PFSK-1 (cell line): ENCODE measurements around the gene PAFAH2.

Experiments used
- FOXP2 ChIP-seq: optimal IDR thresholded peaks from 2 replicates; pipeline ENCODE3; 2011; ENCODE audit warnings: borderline replicate concordance, control low read depth, inconsistent platforms; ENCODE audit not compliant: insufficient read depth; ENCODE audit errors: extremely low read length, extremely low read depth
- POLR2AphosphoS5 ChIP-seq: IDR thresholded peaks from 2 replicates; pipeline ENCODE4 v1.6.1; 2012; ENCODE audit warnings: low read depth, mild to moderate bottlenecking, control low read depth, low read length, moderate library complexity
- SIN3A ChIP-seq: IDR thresholded peaks from 2 replicates; pipeline ENCODE4 v1.6.1; 2012; ENCODE audit warnings: mild to moderate bottlenecking, low read length, moderate library complexity, borderline replicate concordance; ENCODE audit not compliant: insufficient read depth
- TAF1 ChIP-seq: IDR thresholded peaks from 2 replicates; pipeline ENCODE4 v1.6.1; 2012; ENCODE audit warnings: low read length, control low read depth, borderline replicate concordance; ENCODE audit not compliant: insufficient read depth
- TF ChIP-seq, protein P1 (sequence below), 2 experiments: IDR thresholded peaks; 2 replicates each; pipeline versions ENCODE4 v1.6.1 to v1.8.0; 2011 to 2012; ENCODE audit warnings: low read depth in 2 of 2, low read length in 2 of 2, control low read depth in 1 of 2, inconsistent platforms in 1 of 2, mild to moderate bottlenecking in 1 of 2, moderate library complexity in 1 of 2; ENCODE audit not compliant: insufficient read depth in 1 of 2

The PAFAH2 gene

DNA sequence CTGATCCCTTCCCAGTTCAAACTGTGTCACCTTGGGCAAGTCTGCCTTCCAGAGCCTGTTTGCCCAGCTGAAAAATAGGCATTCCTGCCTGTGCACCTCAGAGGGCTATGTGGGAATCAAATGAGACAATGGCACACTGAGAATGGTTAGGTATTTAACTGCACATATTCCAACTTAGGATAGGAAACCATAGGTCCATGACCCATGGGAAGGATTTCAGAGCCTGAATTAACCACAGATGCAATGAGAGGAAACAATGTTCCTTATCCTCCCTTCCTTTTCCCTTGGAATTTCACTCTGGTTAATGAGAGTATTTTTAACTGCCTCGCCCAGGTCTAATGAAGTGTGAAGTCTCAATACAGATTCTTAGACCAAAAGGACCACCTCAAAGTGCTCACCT, 12.7 kb downstream of the PAFAH2 start:
- TF ChIP-seq, protein P1, sequence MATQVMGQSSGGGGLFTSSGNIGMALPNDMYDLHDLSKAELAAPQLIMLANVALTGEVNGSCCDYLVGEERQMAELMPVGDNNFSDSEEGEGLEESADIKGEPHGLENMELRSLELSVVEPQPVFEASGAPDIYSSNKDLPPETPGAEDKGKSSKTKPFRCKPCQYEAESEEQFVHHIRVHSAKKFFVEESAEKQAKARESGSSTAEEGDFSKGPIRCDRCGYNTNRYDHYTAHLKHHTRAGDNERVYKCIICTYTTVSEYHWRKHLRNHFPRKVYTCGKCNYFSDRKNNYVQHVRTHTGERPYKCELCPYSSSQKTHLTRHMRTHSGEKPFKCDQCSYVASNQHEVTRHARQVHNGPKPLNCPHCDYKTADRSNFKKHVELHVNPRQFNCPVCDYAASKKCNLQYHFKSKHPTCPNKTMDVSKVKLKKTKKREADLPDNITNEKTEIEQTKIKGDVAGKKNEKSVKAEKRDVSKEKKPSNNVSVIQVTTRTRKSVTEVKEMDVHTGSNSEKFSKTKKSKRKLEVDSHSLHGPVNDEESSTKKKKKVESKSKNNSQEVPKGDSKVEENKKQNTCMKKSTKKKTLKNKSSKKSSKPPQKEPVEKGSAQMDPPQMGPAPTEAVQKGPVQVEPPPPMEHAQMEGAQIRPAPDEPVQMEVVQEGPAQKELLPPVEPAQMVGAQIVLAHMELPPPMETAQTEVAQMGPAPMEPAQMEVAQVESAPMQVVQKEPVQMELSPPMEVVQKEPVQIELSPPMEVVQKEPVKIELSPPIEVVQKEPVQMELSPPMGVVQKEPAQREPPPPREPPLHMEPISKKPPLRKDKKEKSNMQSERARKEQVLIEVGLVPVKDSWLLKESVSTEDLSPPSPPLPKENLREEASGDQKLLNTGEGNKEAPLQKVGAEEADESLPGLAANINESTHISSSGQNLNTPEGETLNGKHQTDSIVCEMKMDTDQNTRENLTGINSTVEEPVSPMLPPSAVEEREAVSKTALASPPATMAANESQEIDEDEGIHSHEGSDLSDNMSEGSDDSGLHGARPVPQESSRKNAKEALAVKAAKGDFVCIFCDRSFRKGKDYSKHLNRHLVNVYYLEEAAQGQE (IDR thresholded peaks at IDR 0.05; ENCODE audit: insufficient read depth in 1 of 2, low read depth in 2 of 2, low read length in 2 of 2): no peak
- TF ChIP-seq POLR2AphosphoS5 (no peak), TAF1 (no peak), SIN3A (no peak)

DNA sequence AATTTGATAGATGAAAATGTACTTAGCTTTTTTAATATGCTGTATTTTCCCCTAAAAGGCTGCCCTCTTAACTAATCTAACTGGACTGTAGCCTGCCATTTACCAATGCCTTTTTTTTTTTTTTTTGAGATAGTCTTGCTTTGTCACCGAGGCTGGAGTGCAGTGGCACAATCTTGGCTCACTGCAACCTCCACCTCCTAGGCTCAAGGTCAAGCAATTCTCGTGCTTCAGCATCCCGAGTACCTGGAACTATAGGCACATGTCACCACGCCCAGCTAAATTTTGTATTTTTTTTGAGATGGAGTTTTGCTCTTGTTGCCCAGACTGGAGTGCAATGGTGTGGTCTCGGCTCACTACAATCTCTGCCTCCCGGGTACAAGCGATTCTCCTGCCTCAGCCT, 18.7 kb downstream of the PAFAH2 start:
- TF ChIP-seq, protein P1 (IDR thresholded peaks at IDR 0.05; ENCODE audit: insufficient read depth in 1 of 2, low read depth in 2 of 2, low read length in 2 of 2): no peak
- TF ChIP-seq TAF1 (no peak), SIN3A (no peak), FOXP2 (no peak)

DNA sequence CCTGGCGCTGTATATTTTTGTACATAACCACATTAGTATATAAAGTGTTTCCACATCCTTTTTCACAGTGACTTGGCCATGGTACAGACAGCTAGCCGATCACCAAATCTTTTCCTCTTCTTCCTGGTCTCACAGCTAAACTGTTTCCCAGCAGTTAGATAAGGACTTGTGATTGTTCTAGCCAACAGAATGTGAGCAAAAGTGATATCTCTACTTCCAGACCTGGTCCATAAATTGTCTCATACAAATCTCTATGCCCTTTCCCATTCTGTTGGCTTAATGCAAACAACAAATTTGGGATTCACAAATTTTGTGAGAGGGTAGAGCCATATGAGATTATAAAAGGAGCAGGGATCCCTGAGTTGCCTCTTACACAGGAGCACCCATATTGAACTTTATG, 19.5 kb downstream of the PAFAH2 start:
- TF ChIP-seq, protein P1 (IDR thresholded peaks at IDR 0.05; ENCODE audit: insufficient read depth in 1 of 2, low read depth in 2 of 2, low read length in 2 of 2): no peak
- TF ChIP-seq SIN3A (no peak), TAF1 (no peak), FOXP2 (no peak), POLR2AphosphoS5 (no peak)

DNA sequence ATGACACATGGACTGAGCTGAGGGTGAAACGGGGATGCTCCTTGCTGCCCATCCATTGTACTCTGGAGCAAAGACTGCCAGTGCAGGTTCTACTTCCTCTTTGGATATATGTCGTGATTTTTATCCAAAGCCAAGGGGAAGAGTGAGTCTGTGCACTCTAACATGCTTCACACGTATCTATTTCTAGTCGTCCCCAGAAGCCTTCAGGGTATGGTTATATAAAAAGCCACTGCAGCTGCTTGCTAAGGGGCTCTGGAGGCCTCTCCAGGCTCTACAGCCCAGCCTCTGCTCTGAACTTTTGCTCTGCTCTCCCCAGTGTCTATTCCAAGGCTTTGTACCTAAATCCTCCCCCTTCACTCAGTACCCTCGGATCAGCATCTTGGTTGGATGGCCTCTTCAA, 20.1 kb downstream of the PAFAH2 start:
- TF ChIP-seq TAF1 (no peak), POLR2AphosphoS5 (no peak), SIN3A (no peak)
- TF ChIP-seq, protein P1 (IDR thresholded peaks at IDR 0.05; ENCODE audit: insufficient read depth in 1 of 2, low read depth in 2 of 2, low read length in 2 of 2): no peak

DNA sequence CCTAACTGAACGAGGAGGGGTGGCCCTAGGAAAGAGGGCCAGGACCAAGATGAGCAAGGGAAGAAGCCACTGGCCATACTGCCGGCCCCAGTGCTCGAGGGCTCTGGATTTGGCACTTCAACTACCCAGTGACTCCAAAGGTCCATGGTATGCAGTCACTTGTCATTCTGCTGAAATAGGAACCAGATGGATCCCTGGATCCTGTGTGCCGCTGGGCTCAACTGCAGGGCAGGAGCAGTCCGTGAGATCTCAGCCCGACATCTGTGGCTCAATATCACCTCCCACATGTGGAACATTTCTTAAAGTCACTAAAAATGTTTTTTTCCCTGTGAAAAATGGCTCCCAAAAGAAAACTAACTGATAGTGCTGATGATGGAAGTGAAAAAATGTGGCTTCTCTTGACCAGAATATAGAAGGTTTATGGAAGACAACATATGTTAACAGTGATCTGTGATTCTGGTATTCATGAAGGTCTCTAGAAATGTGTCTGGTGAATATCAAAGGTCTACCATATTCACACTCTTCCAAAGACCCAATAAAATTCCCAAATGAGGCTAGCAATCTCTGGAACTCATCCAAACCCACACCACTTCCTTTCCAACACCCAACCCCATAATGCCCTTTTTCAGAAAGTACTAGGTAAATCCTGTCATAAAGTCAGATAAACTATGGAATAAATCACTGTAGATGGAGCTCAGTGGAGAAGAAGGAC, 24.1 kb downstream of the PAFAH2 start:
- no peak for TF ChIP-seq TAF1
- TF ChIP-seq, protein P1 (IDR thresholded peaks at IDR 0.05; ENCODE audit: insufficient read depth in 1 of 2, low read depth in 2 of 2, low read length in 2 of 2): no peak
- TF ChIP-seq SIN3A: no peak
- TF ChIP-seq POLR2AphosphoS5: no peak
- TF ChIP-seq FOXP2: no peak
